Testis (tissue), 2 donors: Measurements from ENCODE around the gene SHANK2.

Experiments used
- CTCF ChIP-seq, 3 experiments: fragments of 450-650 bp in 2 of 3; fragments of 200-600 bp in 1 of 3; sonication (generic) in 1 of 3; IDR thresholded peaks; one replicate each; pipeline ENCODE4 v1.5.1; 2016 to 2019; ENCODE audit warnings: antibody characterized with exemption in 3 of 3, mild to moderate bottlenecking in 2 of 3, moderate library complexity in 1 of 3
- POLR2A ChIP-seq: fragments of 450-650 bp; IDR thresholded peaks from one replicate; pipeline ENCODE4 v1.6.1; 2017; ENCODE audit warnings: antibody characterized with exemption, mild to moderate bottlenecking, moderate library complexity

DNA sequence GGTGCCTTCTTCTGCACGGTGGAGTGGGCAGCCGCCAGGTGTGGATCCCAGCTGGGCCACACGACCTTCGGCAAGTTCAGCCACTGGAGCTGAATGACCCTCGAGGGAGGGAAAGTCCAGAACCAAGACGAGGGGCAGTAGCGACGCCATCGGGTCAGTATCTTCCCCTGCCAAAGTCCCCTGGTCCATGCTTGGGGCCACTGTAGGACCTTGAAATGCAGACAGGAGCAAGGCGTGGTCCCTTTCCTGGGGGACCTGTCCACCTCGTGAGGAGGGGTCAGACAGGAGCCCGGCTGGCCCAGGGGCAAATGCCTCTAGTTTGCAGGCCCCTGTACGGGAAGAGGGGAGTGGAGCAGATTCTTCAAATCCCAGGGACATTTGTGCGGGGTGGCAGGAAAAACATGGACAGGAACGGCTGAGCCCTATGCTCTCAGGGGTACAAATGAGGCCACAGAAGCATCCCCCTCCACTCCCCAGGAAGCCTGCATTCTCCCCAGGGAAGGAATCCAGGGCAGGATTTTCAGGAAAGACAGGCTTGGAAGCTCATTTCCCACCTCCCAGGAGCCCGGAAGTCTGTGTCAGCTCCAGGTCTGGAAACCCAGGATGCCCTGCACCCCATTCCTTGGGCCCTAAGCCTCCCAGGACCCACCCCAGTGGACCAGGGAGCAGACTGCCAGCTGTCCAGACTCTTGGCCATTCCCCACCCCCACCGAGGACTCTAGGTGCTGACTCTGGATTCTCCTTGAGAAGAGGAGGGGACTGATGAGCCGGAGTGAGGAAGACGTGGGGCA is 6.6 kb downstream of the SHANK2 start:
- TF ChIP-seq CTCF (IDR thresholded peaks at IDR 0.05), result no peak
- no peak for TF ChIP-seq POLR2A
